NCI-H345 treated with DMSO at 0.1 percent for 48 hours (cell line): ENCODE data around the gene KRTAP13-4.

Experiments
- DNase-seq: peaks from one replicate; lab custom pipeline; 2025; ENCODE audit not compliant: unreplicated experiment; lab: John Stamatoyannopoulos, UW

KRTAP13-4 gene, protein sequence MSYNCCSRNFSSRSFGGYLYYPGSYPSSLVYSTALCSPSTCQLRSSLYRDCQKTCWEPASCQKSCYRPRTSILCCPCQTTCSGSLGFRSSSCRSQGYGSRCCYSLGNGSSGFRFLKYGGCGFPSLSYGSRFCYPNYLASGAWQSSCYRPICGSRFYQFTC

GRCh38 chr21:30430170-30430655, at the start of gene KRTAP13-4:
KRTAP13-4 (plus strand) TSS chr21:30430220; CDS start chr21:30430276, 56 bp downstream.
- DNase-seq: no peak

DNA sequence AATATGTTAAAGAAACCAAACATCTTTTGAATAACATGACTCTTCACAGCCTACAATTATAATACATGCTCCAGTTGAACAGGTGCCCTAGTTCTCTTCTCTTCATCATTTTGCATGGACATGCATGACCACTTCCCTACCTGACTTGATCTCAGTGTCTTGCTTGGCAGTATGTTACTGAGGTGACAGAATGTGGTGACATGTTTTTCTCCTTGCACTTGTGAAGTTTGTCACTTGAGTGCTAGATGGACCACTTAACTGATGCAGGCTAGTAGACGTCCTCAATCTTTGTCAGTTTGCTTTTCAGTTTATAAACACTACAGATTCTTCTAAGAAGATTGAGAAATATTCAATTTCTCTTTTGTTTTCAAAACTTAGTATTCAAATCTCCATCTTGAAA, 47.8 kb upstream of the KRTAP13-4 start:
- no peak for DNase-seq

GRCh38 chr21:30391492-30392025, 38.5 kb upstream of the KRTAP13-4 start:
- DNase-seq: no peak

- DNase-seq: no peak
These were observed 34.3 kb upstream of the KRTAP13-4 start, which contains the start of gene KRTAP13-1 for GRCh38 chr21:30395731-30396130. KRTAP13-1 (plus strand) TSS chr21:30396031; CDS start chr21:30396087, 56 bp downstream.

- DNase-seq: no peak
These were observed 21.1 kb upstream of the KRTAP13-4 start for GRCh38 chr21:30408782-30409494.

DNA sequence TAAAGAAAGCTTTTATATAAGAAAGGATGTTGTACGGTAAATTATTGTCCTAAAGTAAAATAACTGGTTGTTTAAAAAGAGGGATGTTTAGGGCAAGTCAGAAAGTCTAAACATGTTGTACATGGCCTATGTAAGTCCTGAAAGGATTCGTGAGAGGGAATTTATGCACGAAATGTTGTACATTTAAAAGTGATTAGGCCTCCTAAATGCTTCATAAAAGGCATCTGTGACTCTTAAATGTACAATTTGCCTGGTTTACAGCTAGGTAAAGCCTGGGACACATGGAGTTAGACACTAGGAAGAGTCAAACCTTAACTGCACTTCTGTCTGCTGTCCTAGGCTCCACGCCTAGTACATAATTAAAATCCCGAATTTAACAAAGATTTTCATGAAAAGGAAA, 14.0 kb upstream of the KRTAP13-4 start:
- DNase-seq: no peak

DNA sequence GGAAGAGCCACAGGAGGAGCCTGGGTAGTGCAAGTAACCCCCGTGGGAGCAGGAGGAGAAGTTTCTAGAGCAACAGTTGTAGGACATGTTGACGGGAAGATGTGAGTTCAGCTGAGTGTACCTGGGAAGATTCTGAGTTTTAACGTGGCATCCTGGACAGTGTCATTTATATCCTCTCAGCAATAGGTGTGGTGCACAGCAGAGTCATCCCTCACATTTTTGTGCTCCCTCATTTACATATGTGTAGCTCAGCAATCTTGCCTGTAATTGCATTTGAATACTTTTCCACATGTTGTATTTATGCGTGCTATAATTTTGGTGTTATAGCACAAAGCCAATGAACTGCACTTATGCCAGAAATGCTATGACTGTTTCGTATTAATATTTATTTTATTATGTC, 4.2 kb upstream of the KRTAP13-4 start, which contains the start of gene KRTAP13-3:
Gene KRTAP13-3, minus strand, starts transcription at position 101 of the 400 bp plus-strand sequence. Its CDS starts 14 bp downstream, at position 87.
- DNase-seq: no peak

DNA sequence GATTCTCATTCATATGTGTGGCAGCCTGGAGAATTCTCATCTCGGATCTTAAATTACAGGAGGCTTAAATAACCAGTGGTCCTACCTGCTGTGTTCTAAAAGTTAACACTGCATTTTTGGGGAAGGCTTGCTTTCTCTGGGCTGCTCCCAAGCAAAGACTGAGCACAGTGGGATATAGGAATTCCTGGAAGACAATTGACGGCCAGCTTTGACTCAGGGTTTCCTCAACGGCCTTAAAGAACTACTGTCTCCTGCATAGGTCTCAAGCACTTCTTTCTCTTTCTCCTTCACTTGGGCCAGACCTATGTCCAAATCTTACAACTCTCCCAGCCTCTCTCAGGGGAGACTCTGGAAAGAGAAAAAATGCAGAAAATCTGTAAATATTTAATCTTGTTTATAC, 3.3 kb upstream of the KRTAP13-4 start:
- DNase-seq: no peak

DNA sequence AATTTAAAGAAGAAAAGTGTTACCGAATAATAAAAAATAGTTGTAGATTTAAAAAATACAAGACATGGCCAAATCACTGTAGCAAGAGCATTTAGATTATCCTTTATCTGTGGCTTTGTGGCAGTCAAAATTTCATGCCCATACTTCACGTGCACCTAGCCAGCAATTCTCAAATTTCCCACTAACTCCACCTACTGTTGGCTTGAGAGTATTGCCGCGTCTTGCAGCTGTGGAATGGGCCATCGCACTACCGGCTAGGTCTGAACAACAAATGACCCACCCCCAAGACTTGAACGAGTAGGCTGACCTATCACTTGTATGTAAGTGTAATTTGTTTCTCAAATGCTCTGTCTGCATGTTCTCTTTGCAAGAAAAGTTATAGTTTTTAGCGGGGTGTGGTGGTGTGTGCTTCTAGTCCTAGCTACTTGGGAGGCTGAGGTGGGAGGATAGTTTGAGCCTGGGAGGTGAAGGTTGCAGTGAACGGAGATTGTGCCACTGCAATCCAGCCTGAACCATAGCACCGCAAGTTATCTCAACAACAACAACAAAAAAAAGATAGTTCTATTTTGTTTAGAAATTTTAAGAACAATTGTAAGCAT, 4.1 kb downstream of the KRTAP13-4 start:
- no peak for DNase-seq

DNA sequence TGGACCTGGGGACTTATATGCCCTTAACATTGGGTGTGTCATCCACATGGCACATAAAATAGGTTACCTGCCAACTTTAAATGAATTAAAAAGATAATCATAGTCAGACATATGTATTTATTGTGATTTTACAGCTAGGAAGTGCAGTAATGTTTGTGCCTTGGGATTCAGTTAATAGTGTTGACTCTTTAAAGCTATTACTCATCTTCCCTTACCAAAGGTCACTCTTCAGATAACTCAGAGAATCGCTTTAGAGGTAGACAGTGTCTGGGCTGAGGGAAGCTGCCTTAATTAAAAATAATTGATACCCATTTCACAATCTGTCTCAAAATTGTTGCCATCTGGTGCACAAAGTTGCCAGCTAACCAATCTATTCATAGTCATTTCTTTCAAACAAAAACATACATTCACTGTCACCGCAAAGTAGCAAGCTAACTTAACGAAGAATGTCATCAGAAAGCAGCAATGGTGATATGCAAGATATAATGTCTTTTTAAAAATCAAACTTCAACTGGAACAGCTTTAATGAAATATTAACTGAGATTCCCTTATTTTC, 7.1 kb downstream of the KRTAP13-4 start:
- DNase-seq: no peak

- no peak for DNase-seq
These were observed 10.0 kb downstream of the KRTAP13-4 start, which contains the start of gene KRTAP15-1 for GRCh38 chr21:30439975-30440374. KRTAP15-1 (plus strand) TSS chr21:30440275; CDS start chr21:30440328, 53 bp downstream.

DNA sequence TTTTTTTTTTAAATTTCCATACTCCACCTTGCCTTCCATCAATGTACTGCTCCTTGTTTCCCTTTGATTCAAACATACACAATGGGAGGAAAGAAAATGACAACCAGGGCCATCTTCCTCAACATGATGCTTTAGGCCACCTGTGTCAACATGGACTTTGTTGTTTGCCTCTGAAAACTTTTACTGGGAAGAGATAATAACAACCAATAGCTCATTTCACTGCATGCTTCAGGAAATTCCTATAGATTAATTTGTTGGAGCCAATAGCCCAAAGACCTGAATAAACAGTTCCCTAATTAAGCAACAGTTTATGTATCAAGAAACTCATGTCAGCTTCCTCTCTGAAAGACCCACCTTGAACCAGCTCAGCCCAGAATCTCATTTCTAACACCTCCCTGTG, 13.2 kb downstream of the KRTAP13-4 start:
- no peak for DNase-seq

DNA sequence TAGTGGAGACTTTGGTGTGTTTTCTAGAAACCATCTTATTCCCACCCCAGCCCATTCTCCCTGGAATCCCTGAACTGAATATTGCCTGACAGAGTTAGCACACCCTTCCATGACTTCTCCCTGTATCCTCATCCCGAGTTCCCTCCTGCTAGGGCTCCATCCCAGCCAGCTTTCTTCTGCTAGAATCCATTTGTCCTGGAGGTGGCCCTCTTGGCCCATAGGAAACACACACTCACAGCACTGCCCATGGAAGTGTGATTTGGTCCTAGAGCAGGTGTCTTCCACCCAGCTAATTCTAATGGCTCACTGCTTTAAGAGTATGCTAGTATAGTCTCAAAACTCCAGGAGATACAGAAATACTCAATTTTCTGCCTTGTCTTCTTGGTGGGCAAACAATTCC, 14.2 kb downstream of the KRTAP13-4 start:
- DNase-seq: no peak

DNA sequence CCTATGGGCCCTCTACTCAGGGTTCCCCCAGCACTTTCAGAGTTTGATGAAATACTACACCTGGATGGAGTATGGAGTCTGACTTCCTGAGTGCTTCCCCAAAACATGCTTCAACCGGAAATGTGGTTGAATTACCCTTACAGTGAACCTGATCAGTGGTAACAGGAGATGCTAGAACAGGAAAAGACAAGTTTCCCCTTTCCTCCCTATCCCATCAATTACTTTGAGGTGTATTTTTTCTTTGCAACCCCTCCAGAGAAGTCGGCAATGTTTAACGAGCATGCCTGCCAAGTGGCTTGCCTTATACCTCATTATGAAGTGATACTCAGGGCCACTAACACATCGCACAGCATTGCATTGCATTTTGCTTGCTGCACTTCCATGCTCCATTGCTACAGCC, 17.0 kb downstream of the KRTAP13-4 start:
- no peak for DNase-seq

DNA sequence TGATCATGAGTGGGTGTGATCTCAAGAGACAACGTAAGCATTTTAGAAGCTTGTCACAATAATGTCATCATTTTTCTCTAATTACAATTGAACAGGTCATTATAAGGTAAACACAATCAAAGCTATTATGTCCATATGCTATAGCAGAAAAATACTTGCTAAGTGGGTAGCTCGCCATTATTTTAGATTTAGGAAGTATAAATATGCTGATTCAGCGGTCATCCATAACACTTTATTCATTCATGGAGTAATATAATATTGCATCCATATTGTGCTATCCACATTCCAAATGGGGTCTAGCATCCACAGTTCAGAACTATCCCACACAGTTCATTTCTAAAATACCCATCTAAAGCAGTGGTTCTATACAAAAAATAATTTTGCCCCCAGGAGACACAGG, 18.5 kb downstream of the KRTAP13-4 start:
- DNase-seq: no peak

GRCh38 chr21:30463713-30464112, 33.7 kb downstream of the KRTAP13-4 start:
- no peak for DNase-seq

DNA sequence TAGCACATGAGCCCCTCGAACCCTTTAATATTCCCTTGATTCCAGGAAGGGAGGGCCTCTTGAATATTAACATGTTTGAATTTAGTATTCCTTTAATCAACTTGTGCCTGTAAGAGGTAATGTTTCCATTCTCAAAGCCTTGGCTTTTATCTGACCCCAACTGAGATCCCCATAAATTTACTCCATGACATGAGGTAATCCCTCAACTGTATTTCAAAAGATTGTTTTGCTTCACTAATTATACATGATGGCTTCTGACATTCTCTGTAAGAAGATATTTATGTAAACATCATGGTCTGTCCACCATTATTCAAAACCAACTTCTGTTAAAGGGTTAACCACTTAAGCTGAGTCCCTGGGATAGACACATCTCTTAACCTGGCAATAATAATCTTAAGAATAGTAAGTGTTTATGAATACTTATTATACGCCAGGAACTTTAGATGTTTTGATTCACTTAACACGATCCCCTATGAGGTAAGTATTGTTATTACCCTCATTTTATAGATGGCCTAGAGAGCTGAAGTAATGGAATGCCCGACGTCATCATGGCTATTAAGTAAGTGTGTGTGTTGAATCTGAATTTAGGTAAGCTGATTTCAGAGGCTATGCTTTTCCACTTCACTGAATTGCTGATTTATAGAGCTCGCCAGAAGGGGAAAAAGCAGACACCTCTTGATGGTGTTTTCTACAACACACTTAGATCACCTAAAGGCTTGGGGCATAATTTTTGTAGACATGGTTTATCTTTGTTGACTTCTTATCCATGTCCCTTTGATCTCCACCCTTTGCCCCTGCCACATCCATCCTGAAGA, 39.1 kb downstream of the KRTAP13-4 start:
- no peak for DNase-seq

DNA sequence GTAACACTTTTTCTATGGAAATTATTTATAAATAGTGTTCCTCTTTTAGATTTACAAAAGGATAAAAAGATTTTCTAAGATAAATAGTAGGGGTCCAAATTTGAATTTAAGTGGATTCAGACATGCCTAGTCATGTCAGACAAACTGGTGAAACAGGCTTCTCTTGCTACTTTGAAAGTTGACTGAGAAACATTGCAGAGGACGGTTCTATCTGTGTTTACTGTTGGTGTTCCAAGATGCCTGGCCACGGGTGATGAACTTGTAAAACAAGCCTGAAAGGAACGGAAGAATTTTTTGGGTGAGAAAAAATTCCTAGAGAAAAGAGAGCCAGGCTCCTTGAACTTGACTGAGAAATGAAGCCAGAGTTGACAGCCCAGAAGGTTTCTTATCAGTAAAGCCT, 48.0 kb downstream of the KRTAP13-4 start:
- DNase-seq: no peak

DNA sequence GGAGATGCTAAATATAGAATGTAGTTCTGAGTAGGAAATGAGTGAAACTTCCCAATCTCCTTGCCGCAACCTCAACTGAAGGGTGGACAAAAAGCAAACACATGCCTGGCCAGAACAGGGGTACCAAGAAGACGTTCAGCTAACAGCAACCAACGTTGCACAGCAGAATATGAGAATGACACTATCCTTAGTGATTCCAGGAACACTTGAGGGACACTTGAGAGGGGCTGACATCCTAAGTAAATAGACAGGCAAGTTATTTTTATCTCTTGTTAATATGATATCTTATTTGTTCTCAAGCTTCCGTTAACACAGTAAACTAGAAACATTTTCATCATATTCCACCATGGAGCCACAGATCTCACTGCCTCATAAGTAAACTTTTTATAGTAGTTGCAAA, 49.2 kb downstream of the KRTAP13-4 start:
- DNase-seq: no peak

DNA sequence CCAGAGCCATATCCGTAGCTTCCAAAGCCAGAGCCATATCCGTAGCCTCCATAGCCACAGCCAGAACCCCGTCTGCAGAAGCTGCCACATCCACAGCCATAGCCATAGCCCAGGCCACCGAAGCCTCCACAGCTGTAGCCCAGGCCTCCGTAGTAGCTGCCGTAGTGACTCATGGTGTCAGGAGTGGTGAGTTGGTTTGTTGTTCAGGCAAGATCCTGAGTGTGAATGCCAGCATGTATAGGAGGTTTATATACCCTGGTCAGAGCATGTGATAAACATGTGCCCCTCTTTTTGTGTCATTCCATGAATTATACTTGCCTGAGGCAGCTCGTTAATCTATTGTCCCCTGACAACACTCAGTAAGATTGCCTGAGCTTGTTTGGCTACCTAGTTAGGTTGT, 50.1 kb downstream of the KRTAP13-4 start, which contains the start of gene KRTAP19-1:
Gene KRTAP19-1, minus strand, starts transcription at position 223 of the 400 bp plus-strand sequence. Its CDS starts 50 bp downstream, at position 173.
- no peak for DNase-seq
